Measurements from ENCODE around the gene RGR.
A peak's percentile ranks its signal among the peaks of the same experiment; 100 is the strongest.

The RGR gene

DNA sequence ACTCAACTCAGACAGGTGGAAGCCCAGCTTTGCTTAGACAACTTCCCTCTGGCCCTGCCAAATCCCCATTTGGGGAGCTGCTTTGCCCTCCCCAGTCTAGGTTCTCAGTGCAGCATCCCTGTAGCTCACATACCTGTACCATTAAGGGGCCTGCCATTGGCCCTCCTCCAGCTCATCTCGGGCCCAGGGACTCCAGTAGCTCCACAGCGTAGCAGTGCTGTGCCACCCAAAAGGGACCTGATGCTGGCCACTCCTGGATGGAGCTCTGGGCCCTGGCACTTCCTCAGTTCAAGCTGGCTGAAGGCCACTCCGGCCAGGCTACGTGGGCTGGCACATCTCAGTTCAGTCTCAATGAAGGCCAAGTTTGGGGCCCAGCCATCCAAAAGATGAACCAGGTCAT lies 10.9 kb upstream of the RGR start:
- Histone ChIP-seq H3K9ac (ENCODE audit: low read depth, low read length) (no peak overlapping the region), H3K36me3 (ENCODE audit: insufficient read depth, low read length) (no peaks in the 10 kb centered on the region), H3K4me1 (ENCODE audit: insufficient read depth, low read length) (no peaks in the 10 kb centered on the region), H3K9me3 (ENCODE audit: control insufficient read depth, insufficient read depth, low read length) (no peaks in the 10 kb centered on the region)

DNA sequence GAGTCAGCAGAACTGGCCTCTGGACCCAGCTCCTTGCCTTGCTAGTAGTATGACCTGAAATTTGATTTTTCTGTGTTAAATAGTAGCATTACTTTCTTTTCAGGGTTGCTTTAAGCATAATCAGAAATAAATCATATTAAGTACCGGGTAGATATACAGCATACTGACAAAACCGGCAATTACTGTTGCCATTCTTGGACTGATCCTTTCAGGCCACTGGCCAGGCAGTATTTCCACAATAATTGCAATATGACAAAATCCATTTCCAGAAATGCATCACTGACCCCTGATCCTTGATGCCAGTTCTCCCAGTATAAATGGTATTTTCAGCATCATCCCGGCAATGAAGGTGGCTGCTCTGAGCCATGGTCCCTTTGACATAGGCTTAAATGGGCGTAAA lies 10.4 kb upstream of the RGR start:
- Histone ChIP-seq H3K9ac (ENCODE audit: low read depth, low read length) (no peak overlapping the region), H3K36me3 (ENCODE audit: insufficient read depth, low read length) (no peaks in the 10 kb centered on the region), H3K4me1 (ENCODE audit: insufficient read depth, low read length) (no peaks in the 10 kb centered on the region), H3K9me3 (ENCODE audit: control insufficient read depth, insufficient read depth, low read length) (no peaks in the 10 kb centered on the region)

GRCh38 chr10:84235096-84235495 lies 9.8 kb upstream of the RGR start:
- Histone ChIP-seq H3K36me3 (ENCODE audit: insufficient read depth, low read length) (no peaks in the 10 kb centered on the region), H3K4me1 (ENCODE audit: insufficient read depth, low read length) (no peaks in the 10 kb centered on the region), H3K9me3 (ENCODE audit: control insufficient read depth, insufficient read depth, low read length) (no peaks in the 10 kb centered on the region), H3K9ac (ENCODE audit: low read depth, low read length) (no peak overlapping the region)

GRCh38 chr10:84236807-84237198 lies 8.1 kb upstream of the RGR start:
- H3K9me3 ChIP-seq (ENCODE audit: control insufficient read depth, insufficient read depth, low read length), result no peaks in the 10 kb centered on the region
- no peaks in the 10 kb centered on the region for H3K4me1 ChIP-seq (ENCODE audit: insufficient read depth, low read length)
- H3K9ac ChIP-seq (ENCODE audit: low read depth, low read length), result no peak overlapping the region; the same call in 1 of the 2 replicates

GRCh38 chr10:84237199-84238051 lies 7.4 kb upstream of the RGR start:
- Histone ChIP-seq H3K9ac (ENCODE audit: low read depth, low read length) (no peak overlapping the region; the same call in 1 of the 2 replicates), H3K4me1 (ENCODE audit: insufficient read depth, low read length) (no peaks in the 10 kb centered on the region), H3K36me3 (ENCODE audit: insufficient read depth, low read length) (no peaks in the 10 kb centered on the region), H3K9me3 (ENCODE audit: control insufficient read depth, insufficient read depth, low read length) (no peaks in the 10 kb centered on the region)

More at GRCh38 chr10:84236807-84237198, 8.1 kb upstream of the RGR start:
- no peaks in the 10 kb centered on the region for H3K36me3 ChIP-seq (ENCODE audit: insufficient read depth, low read length)

- no peaks in the 10 kb centered on the region for H3K9me3 ChIP-seq (ENCODE audit: control insufficient read depth, insufficient read depth, low read length)
- H3K9ac ChIP-seq (ENCODE audit: low read depth, low read length), result no peak overlapping the region
- H3K36me3 ChIP-seq (ENCODE audit: insufficient read depth, low read length), result no peaks in the 10 kb centered on the region
- no peaks in the 10 kb centered on the region; the same call in 1 of the 2 replicates for H3K4me1 ChIP-seq (ENCODE audit: insufficient read depth, low read length)
Observed at GRCh38 chr10:84238909-84239308, 5.9 kb upstream of the RGR start.

DNA sequence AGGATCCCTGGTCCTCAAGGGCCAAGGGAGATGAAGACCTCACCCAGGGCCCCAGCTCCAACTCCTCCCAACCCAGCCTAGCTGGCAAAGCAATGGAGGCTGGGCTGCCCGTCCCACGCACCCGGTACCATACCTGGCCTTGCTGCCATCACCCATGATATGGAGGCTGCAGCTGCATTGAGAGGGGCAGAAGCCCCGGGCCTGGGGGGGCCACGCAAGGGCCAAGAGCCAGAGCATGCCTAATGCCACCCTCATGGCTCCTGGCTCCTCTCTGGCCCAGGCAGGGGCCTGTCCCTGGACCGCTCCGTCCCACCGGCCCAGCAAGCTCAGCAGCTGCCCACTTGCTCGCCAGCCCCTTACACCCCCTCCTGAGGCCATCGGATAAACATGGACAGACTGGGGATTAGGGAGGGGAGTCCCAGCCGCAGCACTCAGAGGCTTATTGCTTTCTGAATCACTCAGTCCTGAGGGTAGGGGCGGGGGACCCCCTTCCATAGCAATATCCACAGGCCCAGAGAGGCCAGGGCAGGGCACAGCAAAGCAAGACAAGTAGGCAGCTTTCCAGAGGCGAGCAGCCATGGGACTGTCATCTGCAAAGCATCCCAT lies 3.6 kb upstream of the RGR start, which contains the start of gene LRIT1:
TSS of gene LRIT1 (minus strand) at position 362 of the 606 bp plus-strand sequence. CDS start at position 255, 107 bp downstream.
- Histone ChIP-seq H3K36me3 (ENCODE audit: insufficient read depth, low read length) (no peaks in the 10 kb centered on the region), H3K9ac (ENCODE audit: low read depth, low read length) (no peak within 1 kb of the TSS), H3K4me1 (ENCODE audit: insufficient read depth, low read length) (peaks cover 3% of the 10 kb centered on the region; the same call in 1 of the 2 replicates), H3K9me3 (ENCODE audit: control insufficient read depth, insufficient read depth, low read length) (no peaks in the 10 kb centered on the region)

- no peaks in the 10 kb centered on the region for H3K9me3 ChIP-seq (ENCODE audit: control insufficient read depth, insufficient read depth, low read length)
- no peak overlapping the region for H3K9ac ChIP-seq (ENCODE audit: low read depth, low read length)
- H3K36me3 ChIP-seq (ENCODE audit: insufficient read depth, low read length), result no peaks in the 10 kb centered on the region
- H3K4me1 ChIP-seq (ENCODE audit: insufficient read depth, low read length), result peaks cover 3% of the 10 kb centered on the region; the same call in 1 of the 2 replicates
Observed at GRCh38 chr10:84243759-84244158, 1.1 kb upstream of the RGR start.

DNA sequence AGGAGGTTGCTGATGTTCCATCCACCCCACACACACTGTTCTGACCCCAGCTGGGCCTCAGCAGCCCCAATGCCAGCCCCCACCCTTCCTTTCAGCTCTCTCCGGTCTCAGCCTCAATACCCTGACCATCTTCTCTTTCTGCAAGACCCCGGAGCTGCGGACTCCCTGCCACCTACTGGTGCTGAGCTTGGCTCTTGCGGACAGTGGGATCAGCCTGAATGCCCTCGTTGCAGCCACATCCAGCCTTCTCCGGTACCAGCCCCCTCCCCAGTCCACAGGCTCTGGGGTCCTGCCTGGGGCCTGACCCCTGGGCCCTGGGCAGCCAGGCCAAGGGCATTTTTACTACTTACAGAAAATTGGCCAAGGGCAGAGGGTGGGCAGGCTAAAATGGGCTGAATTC lies 2.6 kb downstream of the RGR start:
- Histone ChIP-seq H3K9me3 (ENCODE audit: control insufficient read depth, insufficient read depth, low read length) (no peaks in the 10 kb centered on the region), H3K4me1 (ENCODE audit: insufficient read depth, low read length) (peaks cover 3% of the 10 kb centered on the region; the same call in 1 of the 2 replicates), H3K36me3 (ENCODE audit: insufficient read depth, low read length) (no peaks in the 10 kb centered on the region), H3K9ac (ENCODE audit: low read depth, low read length) (no peak overlapping the region)

DNA sequence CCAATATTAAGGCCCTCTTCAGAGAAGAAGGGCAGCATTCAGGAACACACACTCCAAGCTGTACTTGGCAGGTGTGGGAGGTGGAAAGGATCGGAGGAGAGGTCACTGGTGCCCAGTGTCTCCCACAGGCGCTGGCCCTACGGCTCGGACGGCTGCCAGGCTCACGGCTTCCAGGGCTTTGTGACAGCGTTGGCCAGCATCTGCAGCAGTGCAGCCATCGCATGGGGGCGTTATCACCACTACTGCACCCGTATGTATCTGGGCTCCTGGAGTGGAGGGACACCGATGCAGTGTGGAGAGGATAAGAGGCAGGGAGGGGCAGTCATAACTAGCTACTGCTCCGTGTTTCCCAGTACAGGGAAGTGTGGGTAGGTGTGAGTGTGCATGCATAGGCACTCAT lies 3.9 kb downstream of the RGR start:
- Histone ChIP-seq H3K4me1 (ENCODE audit: insufficient read depth, low read length) (peaks cover 3% of the 10 kb centered on the region; the same call in 1 of the 2 replicates), H3K9ac (ENCODE audit: low read depth, low read length) (no peak overlapping the region), H3K9me3 (ENCODE audit: control insufficient read depth, insufficient read depth, low read length) (no peaks in the 10 kb centered on the region), H3K36me3 (ENCODE audit: insufficient read depth, low read length) (no peaks in the 10 kb centered on the region)

DNA sequence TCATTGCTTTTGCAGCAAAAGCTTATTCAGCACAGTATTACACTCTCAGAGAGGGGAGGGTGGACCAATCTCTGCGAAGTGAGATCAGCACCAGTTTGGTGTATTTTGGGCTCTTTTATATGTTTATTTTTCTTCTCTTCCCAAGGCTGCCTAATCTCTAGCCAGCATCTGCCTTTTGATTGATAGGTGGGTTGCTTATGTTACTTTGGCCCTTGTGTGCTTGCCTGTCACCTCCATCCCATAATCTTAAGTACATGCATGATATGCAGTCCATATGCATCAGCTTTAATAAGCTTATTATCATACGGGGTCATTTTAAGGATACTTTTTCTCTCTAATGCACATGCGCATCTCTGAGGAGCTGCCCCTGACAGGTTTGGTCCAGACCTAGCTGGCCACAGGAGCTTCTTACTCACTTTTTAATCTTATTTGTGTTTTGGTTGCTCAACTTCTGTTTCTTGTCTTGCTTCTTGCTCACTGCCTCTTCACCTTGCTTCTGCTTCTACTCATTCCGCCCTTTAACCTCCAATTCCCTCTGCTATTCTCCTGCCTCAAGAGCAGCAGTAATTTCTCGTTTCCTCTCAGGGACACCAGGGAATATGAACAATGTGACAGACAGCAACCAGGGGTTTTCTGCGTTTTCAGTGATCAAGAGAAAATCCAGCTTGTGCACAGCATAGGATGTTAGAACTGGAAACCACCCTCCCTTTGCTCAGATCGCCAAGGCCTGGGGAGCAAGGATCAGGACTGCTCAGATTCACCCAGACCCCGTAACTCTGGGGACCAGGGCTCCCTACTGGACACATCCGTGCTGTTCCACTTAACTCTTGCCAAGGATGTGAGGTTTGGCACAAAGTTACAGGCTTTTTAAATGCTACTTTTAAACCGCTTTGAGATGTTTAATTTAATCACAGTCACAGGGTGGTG lies 10.0 kb downstream of the RGR start:
- Histone ChIP-seq H3K36me3 (ENCODE audit: insufficient read depth, low read length) (no peaks in the 10 kb centered on the region), H3K9me3 (ENCODE audit: control insufficient read depth, insufficient read depth, low read length) (no peaks in the 10 kb centered on the region), H3K9ac (ENCODE audit: low read depth, low read length) (no peak overlapping the region)

DNA sequence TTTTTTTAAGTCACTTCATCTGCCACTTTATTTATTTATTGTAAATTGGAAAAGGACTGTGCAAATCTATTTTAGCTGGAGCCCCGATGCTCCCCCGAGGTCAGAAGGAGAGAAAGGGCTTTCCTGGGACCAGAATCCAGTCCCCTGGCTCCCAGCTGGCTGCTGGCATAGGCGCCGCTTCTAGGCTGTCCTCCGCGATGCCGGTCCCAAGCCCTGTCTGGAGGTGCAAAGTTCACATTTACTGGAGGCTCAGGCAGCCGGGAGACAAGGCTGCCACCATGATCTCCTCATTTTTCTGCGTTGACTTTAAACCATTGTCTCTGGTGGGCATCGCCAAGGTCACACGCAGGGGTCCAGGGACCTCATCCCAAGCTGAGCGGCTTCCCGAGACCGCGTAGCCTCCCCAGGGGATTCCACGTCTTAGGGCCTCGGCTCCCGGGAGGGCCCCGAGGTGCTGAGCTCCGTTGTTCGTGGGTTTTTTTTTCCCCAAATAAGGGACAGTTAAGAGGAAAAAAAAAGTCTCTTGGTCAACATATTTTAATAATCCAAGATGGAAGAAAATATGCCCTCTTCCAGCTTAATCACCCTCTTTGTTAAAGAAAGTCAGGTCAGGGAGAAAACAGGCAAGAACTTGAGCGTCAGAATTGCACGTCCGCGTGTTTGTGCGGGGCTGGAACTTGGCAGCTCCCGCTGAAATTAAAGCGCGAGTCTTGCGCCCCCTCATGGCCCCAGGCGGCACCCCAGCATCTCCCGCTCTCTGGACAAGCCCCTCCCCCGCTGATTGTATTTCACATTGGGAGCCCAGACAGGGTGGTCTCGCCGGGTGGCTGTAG lies 11.9 kb downstream of the RGR start:
- H3K9ac ChIP-seq (ENCODE audit: low read depth, low read length), result 0 out of 2 replicates have a peak overlapping the region, but pooled peaks have one; percentile 6
- no peaks in the 10 kb centered on the region for H3K4me1 ChIP-seq (ENCODE audit: insufficient read depth, low read length)
- H3K36me3 ChIP-seq (ENCODE audit: insufficient read depth, low read length), result no peaks in the 10 kb centered on the region
- H3K9me3 ChIP-seq (ENCODE audit: control insufficient read depth, insufficient read depth, low read length), result no peaks in the 10 kb centered on the region

More for the DNA sequence above, 10.0 kb downstream of the RGR start:
- no peaks in the 10 kb centered on the region for H3K4me1 ChIP-seq (ENCODE audit: insufficient read depth, low read length)

- H3K9me3 ChIP-seq (ENCODE audit: control insufficient read depth, insufficient read depth, low read length), result no peaks in the 10 kb centered on the region
- H3K36me3 ChIP-seq (ENCODE audit: insufficient read depth, low read length), result no peaks in the 10 kb centered on the region
- H3K4me1 ChIP-seq (ENCODE audit: insufficient read depth, low read length), result no peaks in the 10 kb centered on the region
- H3K9ac ChIP-seq (ENCODE audit: low read depth, low read length), result no peak overlapping the region
Observed at GRCh38 chr10:84257343-84258020, 12.6 kb downstream of the RGR start.

Data from ES-I3 (cell line).